Neural progenitor cell (in vitro differentiated cells): Measurements from ENCODE around the gene RAB17.

ENCODE experiments used
- CTCF ChIP-seq: fragments of 200-600 bp; sonication (generic); IDR thresholded peaks from 2 replicates; pipeline ENCODE4 v1.5.1; 2017; ENCODE audit warnings: antibody characterized with exemption, mild to moderate bottlenecking
- EZH2 ChIP-seq: fragments of 200-600 bp; sonication (generic); IDR thresholded peaks from 2 replicates; pipeline ENCODE4 v1.6.1; 2017; ENCODE audit warnings: antibody characterized with exemption, mild to moderate bottlenecking, moderate library complexity
- EZH2phosphoT487 ChIP-seq: fragments of 200-600 bp; sonication (generic); IDR thresholded peaks from 2 replicates; pipeline ENCODE4 v1.6.1; 2017; ENCODE audit warnings: antibody characterized with exemption

GRCh38 chr2:237597196-237598145, 6.9 kb upstream of the RAB17 start:
- TF ChIP-seq EZH2 (no peak), CTCF (no peak), EZH2phosphoT487 (no peak)
